Left forelimb (tissue), 1 donor: ENCODE data around the gene NAV3.
"Not testable (repeated sequence)": the region's sequence is repeated elsewhere in the genome, so short reads cannot be mapped to it uniquely, and the experiment has no call there.

Experiments used
- DNase-seq: peaks from one replicate; pipeline ENCODE4 v3.0.0-alpha.2; 2018; ENCODE audit warnings: low spot score

Gene NAV3

DNA sequence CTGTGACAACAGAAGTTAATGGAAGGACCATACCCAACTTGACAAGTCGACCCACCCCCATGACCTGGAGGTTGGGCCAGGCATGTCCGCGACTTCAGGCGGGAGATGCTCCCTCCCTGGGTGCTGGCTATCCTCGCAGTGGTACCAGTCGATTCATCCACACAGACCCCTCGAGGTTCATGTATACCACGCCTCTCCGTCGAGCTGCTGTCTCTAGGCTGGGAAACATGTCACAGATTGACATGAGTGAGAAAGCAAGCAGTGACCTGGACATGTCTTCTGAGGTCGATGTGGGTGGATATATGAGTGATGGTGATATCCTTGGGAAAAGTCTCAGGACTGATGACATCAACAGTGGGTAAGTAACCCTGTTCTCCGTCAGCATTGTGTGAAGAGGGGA lies 220.1 kb downstream of the NAV3 start:
- peak; percentile 56 for DNase-seq

DNA sequence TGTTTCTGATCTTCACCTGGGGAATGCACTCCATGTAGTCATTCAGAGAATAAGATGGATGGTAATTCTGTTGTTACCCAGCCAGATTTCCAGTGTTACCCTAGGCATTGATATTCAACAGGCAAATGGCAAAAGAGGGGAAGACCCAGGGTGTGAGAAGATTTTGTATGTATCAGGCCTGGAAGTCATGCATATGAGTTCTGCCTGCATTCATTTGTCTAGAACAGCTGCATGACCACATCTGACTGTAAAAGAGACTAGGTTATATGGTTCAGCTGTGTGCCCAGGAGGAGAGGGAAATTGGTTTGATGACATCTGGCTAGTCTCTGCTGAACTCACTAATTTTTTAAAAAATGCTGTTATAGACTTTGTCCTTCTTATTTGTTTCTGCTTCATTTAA lies 224.9 kb downstream of the NAV3 start:
- no peak for DNase-seq

DNA sequence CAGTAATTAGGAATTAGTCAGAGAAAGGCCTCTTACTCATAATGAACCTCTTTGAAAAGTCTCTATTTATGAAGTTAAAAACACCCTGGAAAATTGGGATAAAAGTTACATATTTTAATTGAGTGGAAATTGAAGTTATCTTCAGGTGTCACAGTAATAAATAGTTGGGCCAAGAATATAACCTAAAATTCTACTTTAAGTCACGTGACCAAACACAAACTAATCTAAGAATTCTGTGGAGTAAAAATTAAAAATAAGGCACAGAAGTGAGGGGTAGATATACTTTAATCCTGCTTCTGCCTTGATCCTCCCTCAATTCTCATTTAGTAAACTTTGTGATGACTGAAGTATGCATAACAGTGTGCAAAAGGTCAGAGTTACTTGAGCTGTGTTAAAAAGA lies 226.4 kb downstream of the NAV3 start:
- no peak for DNase-seq

DNA sequence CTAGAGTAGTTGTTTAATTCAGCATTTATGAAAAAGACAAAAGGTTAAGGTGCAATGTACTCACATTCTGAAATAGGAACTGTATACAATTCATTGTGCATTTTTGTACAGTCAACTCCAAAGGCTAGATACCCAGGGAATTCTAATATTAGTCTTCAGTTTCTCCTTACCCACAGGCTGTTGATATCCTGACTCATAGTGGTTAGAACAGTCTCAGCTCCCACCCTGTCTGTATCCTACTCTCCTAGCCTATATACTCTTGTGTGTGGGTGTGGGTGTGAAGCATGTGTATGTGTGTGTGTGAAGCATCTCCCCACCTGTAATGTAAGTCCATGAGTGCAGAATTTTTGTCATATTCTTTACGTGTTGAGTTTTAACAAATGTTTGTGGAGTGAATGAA lies 229.5 kb downstream of the NAV3 start:
- DNase-seq: no peak

DNA sequence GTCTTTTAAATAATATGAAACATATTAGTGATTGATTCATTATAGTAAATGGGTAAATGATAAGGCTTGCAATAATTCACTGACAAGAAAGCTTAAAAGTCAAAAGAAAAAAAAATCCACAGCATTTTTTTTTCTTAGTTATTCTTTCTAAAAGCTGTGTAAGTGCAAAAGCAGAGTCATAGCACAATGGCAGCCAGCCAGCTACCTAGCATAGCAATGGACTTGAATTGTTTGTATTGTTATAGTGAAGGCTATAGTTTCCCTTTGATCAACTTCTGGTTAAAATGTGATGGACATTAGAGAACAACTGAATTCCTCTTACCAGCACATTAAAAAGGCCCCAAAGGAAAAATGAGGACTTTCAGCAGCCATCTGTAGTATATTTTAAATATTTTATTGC lies 232.1 kb downstream of the NAV3 start:
- DNase-seq: no peak

DNA sequence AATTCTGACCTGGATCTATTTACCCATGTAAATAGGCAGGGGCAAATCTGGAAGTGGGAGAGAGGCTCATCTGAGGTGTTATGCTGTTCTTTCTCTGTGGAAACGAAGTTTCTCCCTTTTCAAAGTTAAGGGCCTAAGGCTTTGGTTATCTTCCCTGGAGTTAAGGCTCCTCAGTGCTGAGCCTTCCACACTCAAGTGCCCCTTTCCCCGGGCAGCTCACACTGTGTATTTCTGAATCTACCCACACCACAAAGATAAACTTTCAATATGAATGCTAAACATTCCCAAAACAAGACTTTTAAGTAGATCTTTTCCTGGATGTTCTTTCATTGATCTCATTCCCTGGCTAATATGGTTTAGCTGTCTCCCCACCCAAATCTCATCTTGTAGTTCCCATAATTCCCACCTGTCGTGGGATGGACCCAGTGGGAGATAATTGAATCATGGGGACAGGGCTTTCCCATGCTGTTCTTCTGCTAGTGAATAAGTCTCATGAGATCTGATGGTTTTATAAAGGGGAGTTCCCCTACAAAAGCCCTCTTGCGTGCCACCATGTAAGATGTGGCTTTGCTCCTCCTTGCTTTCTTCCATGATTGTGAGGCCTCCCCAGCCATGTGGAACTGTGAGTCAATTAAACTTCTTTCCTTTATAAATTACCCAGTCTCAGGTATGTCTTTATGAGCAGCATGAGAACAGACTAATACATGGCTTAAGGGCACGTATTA lies 251.1 kb downstream of the NAV3 start:
- DNase-seq: no peak

DNA sequence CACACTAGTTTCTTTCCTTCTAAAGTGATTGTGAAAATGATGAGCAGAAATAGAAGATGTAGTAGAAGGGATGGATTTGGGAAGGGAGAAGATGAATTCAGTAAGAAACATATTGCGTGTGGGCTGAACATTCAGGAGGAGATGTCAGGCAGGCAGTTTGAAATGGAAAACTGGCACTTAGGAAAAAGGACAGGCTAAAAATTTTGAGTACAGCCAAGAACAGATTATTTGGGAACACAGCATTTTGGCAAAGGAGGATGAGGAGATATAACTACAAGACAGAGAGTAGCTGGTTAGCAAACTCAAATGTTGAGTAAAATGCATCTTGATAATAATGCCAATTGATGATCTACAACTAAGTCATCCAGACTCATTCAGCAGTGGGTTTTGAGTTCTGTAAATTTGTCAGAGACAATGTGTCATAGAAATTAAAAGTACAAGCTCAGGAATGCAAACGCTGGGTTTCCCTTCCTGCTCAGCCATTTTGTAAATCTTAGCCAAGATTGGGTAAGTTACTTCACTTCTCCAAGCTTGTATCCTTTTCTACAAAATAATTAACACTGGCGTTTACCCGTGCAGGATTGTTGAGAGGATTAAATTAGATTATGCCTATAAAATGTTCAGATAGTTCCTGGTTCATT lies 255.0 kb downstream of the NAV3 start:
- no peak for DNase-seq

DNA sequence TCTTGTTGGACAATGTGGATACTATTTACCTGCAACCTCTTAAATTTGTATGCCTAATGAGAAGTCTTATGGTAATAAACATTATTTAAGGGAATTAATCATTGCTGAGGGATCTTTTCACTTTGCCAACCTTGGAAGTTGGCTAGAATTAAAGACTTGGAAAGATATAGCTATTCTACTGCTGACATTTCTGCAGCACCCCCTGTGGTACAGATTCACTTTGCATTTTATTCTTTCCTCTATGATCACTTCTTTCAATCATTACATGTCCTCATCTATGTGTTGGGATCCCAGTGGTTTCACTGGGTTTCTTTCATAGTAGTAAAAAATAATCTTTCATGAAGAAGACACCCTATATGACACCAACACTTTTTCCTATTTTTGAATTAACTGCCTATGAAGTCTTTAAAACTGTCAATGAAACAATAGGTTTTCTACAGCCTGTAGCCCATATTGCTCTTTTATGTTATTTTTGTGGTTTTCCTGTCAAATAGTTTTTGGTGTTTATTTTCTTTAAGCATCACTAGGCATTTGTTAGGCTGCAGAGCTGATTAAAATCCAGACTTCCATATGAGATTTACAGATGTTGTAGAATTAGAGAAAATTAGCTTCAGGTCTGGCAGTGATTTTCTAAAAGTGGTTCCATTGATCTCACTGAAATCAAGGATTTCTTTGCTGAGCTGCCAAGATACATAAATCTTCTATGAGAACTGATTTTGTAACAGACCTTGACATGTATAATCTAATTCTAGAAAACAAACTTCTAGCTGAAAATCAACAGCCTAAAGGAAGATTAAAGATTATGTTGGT lies 256.1 kb downstream of the NAV3 start:
- no peak for DNase-seq

DNA sequence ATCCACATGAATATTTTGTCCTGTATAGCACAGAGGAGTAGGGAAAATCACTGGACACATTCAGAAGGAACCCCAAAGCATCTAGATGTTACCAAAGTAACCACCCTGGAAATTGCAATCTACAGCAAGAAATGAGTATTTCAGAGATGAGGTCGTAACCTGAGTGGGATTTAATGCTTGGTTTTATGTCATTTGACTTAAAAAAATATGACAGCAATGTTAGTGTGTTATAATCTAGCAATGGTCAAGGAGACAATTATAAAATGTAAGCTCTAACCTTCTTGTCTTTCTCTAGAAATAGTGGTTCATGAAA lies 256.6 kb downstream of the NAV3 start:
- DNase-seq: no peak

DNA sequence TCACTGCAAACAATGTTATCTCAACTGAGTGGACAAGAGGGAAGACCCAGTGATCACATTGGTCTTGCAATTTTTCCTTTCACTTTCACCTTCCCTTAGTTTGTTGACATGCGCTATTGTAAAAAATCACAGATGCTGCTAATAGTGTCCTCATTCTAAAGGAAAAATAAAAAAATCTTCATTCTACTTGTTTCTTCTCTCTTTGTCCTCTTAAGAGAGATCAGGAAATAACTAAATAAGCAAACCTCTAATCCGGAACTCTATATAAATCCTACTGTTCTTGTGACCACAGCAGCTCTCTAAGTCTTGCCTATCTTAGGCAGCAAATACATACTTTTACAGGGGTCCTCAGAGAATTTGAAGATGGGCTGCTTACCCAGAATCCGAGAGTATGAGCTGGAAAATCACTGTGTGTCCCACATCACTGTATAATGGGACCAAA lies 257.7 kb downstream of the NAV3 start:
- DNase-seq: no peak

DNA sequence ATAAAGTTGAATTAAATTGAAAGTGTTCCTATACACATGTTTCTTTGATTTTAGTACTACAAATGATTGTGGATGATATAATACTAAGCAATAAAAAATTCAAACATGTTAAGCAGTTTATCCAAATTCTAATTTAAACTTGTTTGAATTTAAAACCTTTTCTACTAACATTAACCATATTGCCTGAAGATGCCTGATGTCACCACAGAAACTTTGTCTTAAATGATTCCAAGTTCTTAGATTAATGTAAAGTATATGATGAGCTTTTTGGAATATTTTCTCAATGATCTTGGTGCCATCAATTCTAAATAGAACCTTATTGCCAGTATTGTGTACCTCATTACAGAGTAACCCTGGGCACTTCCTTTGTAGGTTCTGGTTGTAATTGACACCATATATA lies 259.6 kb downstream of the NAV3 start:
- no peak for DNase-seq

DNA sequence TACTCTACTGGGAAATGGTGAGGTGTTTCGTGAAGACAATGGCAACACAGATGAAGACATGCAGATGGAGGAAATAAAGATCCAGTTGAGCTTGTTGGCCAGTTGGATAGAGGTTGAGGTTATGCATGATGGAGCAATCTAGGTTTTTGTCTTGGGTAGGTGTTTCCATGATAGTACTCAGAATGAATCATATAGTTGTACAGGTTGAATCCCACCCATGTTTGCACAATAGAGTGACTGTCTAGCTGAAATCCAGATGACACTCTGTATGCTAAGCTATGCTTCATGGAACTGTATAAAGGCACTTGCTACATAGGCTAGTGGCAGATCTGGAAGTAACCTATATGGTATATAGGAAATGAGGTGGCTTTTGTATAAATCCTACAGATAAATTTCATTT lies 264.9 kb downstream of the NAV3 start:
- DNase-seq: no peak

DNA sequence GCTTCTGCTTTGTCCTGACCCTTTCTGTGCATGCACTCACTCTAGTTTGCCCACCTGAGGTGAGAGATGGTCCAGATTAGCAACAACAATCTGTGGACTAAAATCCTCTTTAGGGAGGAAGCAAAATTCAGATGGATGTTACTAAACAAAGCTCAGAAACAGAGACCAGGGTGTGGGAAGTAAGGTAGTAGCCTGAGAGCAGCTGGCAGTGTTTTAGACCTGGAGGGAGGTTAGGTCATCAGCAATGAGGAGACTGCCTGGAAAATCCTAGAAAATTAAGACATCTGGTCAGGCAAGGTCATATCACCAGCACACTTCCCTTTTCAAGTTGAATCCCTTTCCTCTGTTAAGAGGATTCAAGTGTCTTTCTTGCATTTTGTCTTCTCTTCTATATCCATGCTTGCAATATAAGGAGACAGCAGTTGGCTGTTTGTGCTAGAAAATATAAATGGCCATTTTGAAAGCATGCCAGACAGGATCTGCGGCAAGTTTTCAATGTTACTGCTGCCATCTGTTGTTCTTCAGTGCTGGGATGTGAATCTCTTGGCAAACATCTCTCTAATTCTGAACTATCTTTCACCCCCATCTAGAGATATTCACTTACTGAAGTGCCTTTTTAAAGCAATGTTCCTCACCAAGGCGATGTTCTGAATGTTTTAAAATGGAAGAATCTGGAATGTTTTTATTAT lies 266.4 kb downstream of the NAV3 start:
- no peak for DNase-seq

DNA sequence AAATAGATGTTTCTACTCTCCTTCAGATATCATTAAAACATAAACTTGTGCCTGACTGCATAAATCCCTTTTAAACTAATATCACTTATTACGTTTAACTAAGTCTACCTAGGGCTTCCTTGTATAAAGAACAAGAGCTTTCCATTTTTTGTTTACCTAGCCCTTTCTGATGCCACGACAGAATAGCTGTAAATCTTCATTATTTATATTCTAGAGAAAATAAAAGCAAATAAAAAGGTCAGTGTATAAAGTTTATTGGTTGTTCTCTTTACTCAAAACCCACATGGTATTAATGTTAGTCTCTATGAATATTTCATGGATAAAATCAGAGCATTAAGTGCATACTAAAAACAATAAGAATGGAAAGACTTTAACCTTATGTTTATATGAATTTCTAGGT lies 269.1 kb downstream of the NAV3 start:
- DNase-seq: no peak

DNA sequence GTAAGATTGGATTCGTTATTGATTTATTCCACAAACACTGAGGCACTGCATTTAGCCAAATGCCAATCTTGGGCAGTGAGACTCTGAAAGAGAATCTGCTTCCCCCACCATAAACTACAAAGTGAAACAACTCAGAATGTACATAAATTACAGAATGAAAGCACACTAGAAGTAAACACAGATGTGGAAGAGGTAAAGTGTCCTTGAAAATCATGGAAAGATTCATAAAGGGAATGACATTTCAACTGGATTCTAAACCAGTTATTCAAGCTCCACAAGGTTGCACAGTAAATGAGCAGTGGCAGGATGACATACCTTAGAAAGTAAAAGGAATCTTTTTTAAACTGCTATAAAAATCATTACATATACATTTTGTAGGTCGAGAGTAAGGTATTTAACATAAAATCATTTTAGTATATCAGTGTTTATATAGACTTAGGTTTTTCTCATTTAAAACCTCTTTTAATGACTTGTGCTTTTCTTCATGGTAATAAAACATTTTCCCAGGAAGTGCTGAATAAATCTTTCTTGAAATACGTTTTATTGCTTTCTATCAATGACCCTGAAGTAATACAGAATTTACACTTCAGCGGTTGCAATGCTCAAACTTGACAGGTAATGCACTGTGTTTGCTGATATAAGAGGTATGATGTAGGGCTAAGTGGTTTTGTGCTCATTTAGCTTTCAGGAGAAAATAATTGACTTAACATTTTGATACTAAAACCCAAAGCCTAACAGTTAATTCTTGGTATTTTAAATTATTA lies 270.6 kb downstream of the NAV3 start:
- no peak for DNase-seq

DNA sequence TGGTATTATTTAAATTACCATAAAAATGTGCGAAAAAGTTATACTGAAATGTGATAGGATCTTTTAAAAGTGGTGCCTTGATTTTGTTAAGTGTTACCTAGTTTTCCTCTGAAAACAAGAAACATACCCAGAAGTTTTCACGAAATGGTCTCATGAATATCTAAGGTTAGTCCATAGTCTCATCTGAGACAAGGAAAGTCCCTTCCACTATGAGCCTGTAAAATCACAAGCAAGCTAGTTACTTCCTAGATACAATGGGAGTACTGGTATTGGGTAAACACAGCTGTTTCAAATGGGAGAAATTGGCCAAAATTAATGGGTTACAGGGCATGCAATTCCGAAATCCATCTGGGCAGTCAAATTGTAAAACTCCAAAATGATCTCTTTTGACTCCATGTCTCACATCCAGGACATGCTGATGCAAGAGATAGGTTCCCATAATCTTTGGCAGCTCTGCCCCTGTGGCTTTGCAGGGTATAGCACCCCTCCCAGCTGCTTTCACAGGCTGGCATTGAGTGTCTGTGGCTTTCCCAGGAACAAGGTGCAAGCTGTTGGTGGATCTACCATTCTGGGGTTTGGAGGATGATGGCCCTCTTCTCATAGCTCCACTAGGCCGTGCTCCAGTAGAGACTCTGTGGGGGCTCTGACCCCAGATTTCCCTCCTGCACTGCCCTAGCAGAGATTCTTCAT lies 271.4 kb downstream of the NAV3 start:
- no peak for DNase-seq

DNA sequence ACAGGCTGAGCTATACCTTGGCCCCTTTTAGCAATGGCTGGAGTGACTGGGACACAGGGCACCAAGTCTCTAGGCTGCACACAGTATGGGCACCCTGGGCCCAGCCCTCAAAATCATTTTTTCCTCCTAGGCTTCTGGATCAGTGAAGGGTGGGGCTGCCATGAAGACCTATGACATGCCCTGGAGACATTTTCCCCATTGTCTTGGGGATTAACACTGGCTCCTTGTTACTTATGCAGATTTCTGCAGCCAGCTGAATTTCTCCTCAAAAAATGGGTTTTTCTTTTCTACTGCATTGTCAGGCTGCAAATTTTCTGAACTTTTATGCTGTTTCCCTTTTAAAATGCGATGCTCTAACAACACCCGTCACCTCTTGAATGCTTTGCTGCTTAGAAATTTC lies 272.1 kb downstream of the NAV3 start:
- DNase-seq: not testable (repeated sequence)

DNA sequence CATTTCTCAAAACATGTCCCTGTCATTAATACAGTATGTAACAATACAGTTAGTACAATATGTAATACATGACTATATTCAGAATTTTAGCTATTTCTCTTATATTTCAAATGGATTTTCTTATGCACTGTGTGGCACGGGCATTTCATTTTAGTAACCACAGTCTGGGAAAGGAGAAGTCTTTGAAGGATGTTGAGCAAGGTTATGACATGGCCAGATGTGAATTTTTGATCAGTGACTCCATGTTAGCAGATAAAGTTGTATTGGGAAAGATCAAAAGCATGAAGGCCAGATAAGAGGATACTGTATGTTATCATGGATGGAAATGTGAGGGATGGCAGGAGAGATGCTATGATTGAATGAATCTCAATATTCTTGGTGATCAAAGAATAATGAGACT lies 285.2 kb downstream of the NAV3 start:
- DNase-seq: no peak

DNA sequence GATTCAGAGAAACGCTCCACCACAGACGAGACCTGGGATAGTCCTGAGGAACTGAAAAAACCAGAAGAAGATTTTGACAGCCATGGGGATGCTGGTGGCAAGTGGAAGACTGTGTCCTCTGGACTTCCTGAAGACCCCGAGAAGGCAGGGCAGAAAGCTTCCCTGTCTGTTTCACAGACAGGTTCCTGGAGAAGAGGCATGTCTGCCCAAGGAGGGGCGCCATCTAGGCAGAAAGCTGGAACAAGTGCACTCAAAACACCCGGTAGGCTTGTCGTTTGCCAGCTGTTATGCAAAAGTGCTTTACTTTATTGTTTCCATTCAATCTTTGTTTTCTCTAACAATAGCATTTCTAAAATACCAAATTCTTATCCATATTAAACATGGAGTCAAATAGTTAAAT lies 287.3 kb downstream of the NAV3 start:
- no peak for DNase-seq

DNA sequence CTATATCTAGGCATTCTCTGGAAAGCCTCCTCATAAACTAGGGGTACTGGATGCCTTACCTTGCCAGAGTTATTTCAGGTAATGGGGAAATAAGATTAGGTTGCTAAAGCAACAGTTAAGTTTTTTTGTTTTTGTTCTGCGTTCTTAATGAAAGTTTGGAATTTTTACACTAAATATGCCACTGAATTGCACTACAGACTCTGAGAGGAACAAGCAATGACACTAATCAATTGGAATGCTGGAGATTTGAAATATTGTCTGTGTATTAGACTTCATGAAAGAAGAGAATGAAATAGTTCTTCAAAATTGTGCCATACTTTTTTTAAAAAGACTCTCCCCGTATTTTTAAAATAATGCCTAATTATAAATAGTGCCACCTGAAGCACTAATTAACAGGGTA lies 287.8 kb downstream of the NAV3 start:
- no peak for DNase-seq

DNA sequence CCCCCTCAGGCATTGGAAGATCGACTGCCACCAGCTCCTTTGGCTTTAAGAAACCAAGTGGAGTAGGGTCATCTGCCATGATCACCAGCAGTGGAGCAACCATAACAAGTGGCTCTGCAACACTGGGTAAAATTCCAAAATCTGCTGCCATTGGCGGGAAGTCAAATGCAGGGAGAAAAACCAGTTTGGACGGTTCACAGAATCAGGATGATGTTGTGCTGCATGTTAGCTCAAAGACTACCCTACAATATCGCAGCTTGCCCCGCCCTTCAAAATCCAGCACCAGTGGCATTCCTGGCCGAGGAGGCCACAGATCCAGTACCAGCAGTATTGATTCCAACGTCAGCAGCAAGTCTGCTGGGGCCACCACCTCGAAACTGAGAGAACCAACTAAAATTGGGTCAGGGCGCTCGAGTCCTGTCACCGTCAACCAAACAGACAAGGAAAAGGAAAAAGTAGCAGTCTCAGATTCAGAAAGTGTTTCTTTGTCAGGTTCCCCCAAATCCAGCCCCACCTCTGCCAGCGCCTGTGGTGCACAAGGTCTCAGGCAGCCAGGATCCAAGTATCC lies 288.7 kb downstream of the NAV3 start:
- no peak for DNase-seq
